HUES64 (cell line): ENCODE results near the gene APOL4.

Source experiments
- H3K27ac ChIP-seq: 2 replicates; pipeline ENCODE4 v1.7.0; 2013; ENCODE audit warnings: low read depth, low read length, inconsistent platforms
- H3K27me3 ChIP-seq: 2 replicates; pipeline ENCODE4 v1.6.1; 2013; ENCODE audit warnings: mild to moderate bottlenecking, low read length; ENCODE audit not compliant: insufficient read depth
- H3K36me3 ChIP-seq: 2 replicates; pipeline ENCODE4 v1.6.1; 2013; ENCODE audit warnings: mild to moderate bottlenecking, low read length; ENCODE audit not compliant: insufficient read depth
- H3K4me1 ChIP-seq: 2 replicates; pipeline ENCODE4 v1.6.1; 2013; ENCODE audit warnings: mild to moderate bottlenecking, low read length, moderate library complexity; ENCODE audit not compliant: insufficient read depth
- H3K4me3 ChIP-seq: 2 replicates; pipeline ENCODE4 v1.5.1; 2013; ENCODE audit warnings: mild to moderate bottlenecking, low read length, moderate library complexity
- H3K9ac ChIP-seq: 2 replicates; pipeline ENCODE4 v1.6.1; 2013; ENCODE audit warnings: mild to moderate bottlenecking, low read depth, low read length
- H3K9me3 ChIP-seq: 2 replicates; pipeline ENCODE4 v1.6.1; 2013; ENCODE audit warnings: low read depth, low read length; ENCODE audit not compliant: insufficient read depth
- WGBS: fragments of 150-250, 120-280 bp; methylation state at CpG from one replicate; pipeline ENCODE4 v1.1.7; 2013; ENCODE audit warnings: missing lambda C conversion rate; 5-methylcytosine and 5-hydroxymethylcytosine counted together

Gene APOL4

GRCh38 chr22:36151006-36151595 is 50.5 kb downstream of the APOL4 start:
- Histone ChIP-seq H3K4me1 (no peaks in the 10 kb centered on the region), H3K27ac (no peak overlapping the region), H3K27me3 (no peaks in the 10 kb centered on the region), H3K9me3 (no peaks in the 10 kb centered on the region), H3K9ac (no peak overlapping the region), H3K4me3 (no peak overlapping the region), H3K36me3 (no peaks in the 10 kb centered on the region)
- 75% methylated on average over 2 of the region's 3 CpGs for WGBS

GRCh38 chr22:36149441-36149840 is 52.2 kb downstream of the APOL4 start:
- WGBS = 95% methylated on average over 4 of the region's 4 CpGs
- Histone ChIP-seq H3K4me3 (no peak overlapping the region), H3K27ac (no peak overlapping the region), H3K4me1 (peaks cover 5% of the 10 kb centered on the region; the same call in 1 of the 2 replicates), H3K9me3 (no peaks in the 10 kb centered on the region), H3K9ac (no peak overlapping the region), H3K36me3 (no peaks in the 10 kb centered on the region), H3K27me3 (no peaks in the 10 kb centered on the region)

GRCh38 chr22:36148411-36148810 is 53.2 kb downstream of the APOL4 start:
- 89% methylated on average over 8 of the region's 8 CpGs for WGBS
- H3K9ac ChIP-seq = no peak overlapping the region
- H3K9me3 ChIP-seq = no peaks in the 10 kb centered on the region
- H3K4me3 ChIP-seq = no peak overlapping the region
- H3K36me3 ChIP-seq = no peaks in the 10 kb centered on the region
- peaks cover 5% of the 10 kb centered on the region; the same call in 1 of the 2 replicates for H3K4me1 ChIP-seq
- H3K27me3 ChIP-seq = no peaks in the 10 kb centered on the region
- no peak overlapping the region for H3K27ac ChIP-seq

- no peak overlapping the region for H3K27ac ChIP-seq
- no peak overlapping the region for H3K9ac ChIP-seq
- WGBS = 88% methylated on average over 8 of the region's 8 CpGs
Observed at GRCh38 chr22:36147196-36147791, 54.3 kb downstream of the APOL4 start.

GRCh38 chr22:36145881-36146280 is 55.7 kb downstream of the APOL4 start:
- H3K4me1 ChIP-seq = peaks cover 8% of the 10 kb centered on the region; the same call in 1 of the 2 replicates
- no peaks in the 10 kb centered on the region for H3K36me3 ChIP-seq
- no peak overlapping the region for H3K4me3 ChIP-seq
- H3K9ac ChIP-seq = no peak overlapping the region
- H3K9me3 ChIP-seq = no peaks in the 10 kb centered on the region
- H3K27ac ChIP-seq = peak overlapping the region; percentile 46; the same call in 1 of the 2 replicates
- WGBS = 82% methylated on average over 3 of the region's 4 CpGs
- H3K27me3 ChIP-seq = no peaks in the 10 kb centered on the region

More at GRCh38 chr22:36147196-36147791, 54.3 kb downstream of the APOL4 start:
- H3K4me1 ChIP-seq = peaks cover 5% of the 10 kb centered on the region; the same call in 1 of the 2 replicates
- no peaks in the 10 kb centered on the region for H3K27me3 ChIP-seq
- no peak overlapping the region for H3K4me3 ChIP-seq
- H3K36me3 ChIP-seq = no peaks in the 10 kb centered on the region
- H3K9me3 ChIP-seq = no peaks in the 10 kb centered on the region

- 25% methylated on average over 11 of the region's 12 CpGs for WGBS
- no peaks in the 10 kb centered on the region for H3K9me3 ChIP-seq
- peak overlapping the region; percentile 46; the same call in 1 of the 2 replicates for H3K27ac ChIP-seq
- no peaks in the 10 kb centered on the region for H3K27me3 ChIP-seq
- peaks cover 9% of the 10 kb centered on the region; the same call in 1 of the 2 replicates for H3K4me1 ChIP-seq
- H3K36me3 ChIP-seq = no peaks in the 10 kb centered on the region
- H3K9ac ChIP-seq = peak overlapping the region; percentile 51; the same call in 1 of the 2 replicates
- peak overlapping the region; percentile 29 for H3K4me3 ChIP-seq
Observed at GRCh38 chr22:36144886-36145541, 56.6 kb downstream of the APOL4 start.

GRCh38 chr22:36143956-36144355 is 57.7 kb downstream of the APOL4 start:
- H3K36me3 ChIP-seq = no peaks in the 10 kb centered on the region
- H3K9ac ChIP-seq = no peak overlapping the region
- H3K27ac ChIP-seq = no peak overlapping the region
- no peaks in the 10 kb centered on the region for H3K9me3 ChIP-seq
- H3K4me1 ChIP-seq = peaks cover 9% of the 10 kb centered on the region; the same call in 1 of the 2 replicates
- no peaks in the 10 kb centered on the region for H3K27me3 ChIP-seq
- WGBS = 87% methylated on average over 4 of the region's 4 CpGs
- no peak overlapping the region for H3K4me3 ChIP-seq

- Histone ChIP-seq H3K4me3 (no peak overlapping the region), H3K9me3 (no peaks in the 10 kb centered on the region), H3K4me1 (peaks cover 9% of the 10 kb centered on the region; the same call in 1 of the 2 replicates), H3K36me3 (no peaks in the 10 kb centered on the region), H3K27ac (no peak overlapping the region), H3K27me3 (no peaks in the 10 kb centered on the region), H3K9ac (no peak overlapping the region)
- 95% methylated on average over 5 of the region's 5 CpGs for WGBS
Observed at GRCh38 chr22:36143066-36143815, 58.4 kb downstream of the APOL4 start.

GRCh38 chr22:36141481-36141880 is 60.1 kb downstream of the APOL4 start:
- no peak overlapping the region for H3K9ac ChIP-seq
- H3K4me1 ChIP-seq = peaks cover 9% of the 10 kb centered on the region; the same call in 1 of the 2 replicates
- no peaks in the 10 kb centered on the region for H3K9me3 ChIP-seq
- H3K27ac ChIP-seq = no peak overlapping the region
- no peak overlapping the region for H3K4me3 ChIP-seq
- no peaks in the 10 kb centered on the region for H3K36me3 ChIP-seq
- WGBS = 91% methylated on average over 9 of the region's 9 CpGs
- H3K27me3 ChIP-seq = no peaks in the 10 kb centered on the region
